Measurements from ENCODE around the gene FIBP. TPM values are rescaled to one million over a fixed set of nuclear protein-coding genes. Genes with fewer than 3 reads are reported as not detected.

FIBP gene
- total and polyA plus RNA-seq, 2 donors (not counting 3 experiments of a cell fraction or from before 2014, with no cell fraction given): 105 to 162 TPM

DNA sequence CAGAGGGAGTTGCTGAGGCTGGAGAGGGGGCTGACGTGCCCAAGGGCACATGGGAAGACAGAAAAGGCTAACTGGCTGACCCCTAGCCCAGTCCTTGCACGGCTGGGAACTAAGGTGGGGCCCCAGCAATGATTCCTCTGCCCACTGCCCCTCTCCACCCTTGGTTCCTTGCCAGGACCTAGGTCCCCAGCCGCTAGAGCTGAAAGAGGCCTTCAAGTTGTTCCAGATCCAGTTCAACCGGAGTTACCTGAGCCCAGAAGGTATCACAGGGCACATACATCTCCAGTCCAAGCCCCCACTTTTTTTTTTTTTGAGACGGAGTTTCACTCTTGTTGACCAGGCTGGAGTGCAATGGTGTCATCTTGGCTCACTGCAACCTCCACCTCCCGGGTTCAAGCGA lies 8.2 kb downstream of the FIBP start:
- POLR2A ChIA-PET: no interaction called here
- Histone ChIP-seq H3K79me2 (ENCODE audit: control insufficient read depth, insufficient read depth, low read length) (no peaks in the 10 kb centered on the region), H3K27me3 (ENCODE audit: control insufficient read depth in 2 of 2, insufficient read depth in 2 of 2, low read length in 2 of 2) (no peaks in the 10 kb centered on the region), H3K9me3 (replicated peaks; ENCODE audit: control insufficient read depth, insufficient read depth, low read length) (no peaks in the 10 kb centered on the region), H3K4me1 (ENCODE audit: control insufficient read depth, extremely low read depth, insufficient read depth, low read length) (no peaks in the 10 kb centered on the region), H3K9me1 (replicated peaks; ENCODE audit: control insufficient read depth, extremely low read depth, insufficient read depth, low read length) (no peaks in the 10 kb centered on the region), H3K4me2 (ENCODE audit: insufficient read depth, low read length) (no peak overlapping the region), H3K4me3 (replicated peaks in 1 of 3; ENCODE audit: insufficient read depth in 1 of 3, low read depth in 1 of 3, low read length in 3 of 3) (no peak overlapping the region), H3K36me3 (ENCODE audit: control insufficient read depth in 2 of 2, extremely low read depth in 1 of 2, insufficient read depth in 2 of 2, low read length in 2 of 2) (peaks cover 4 to 23% of the 10 kb centered on the region in 2 experiments), H3K27ac (ENCODE audit: insufficient read depth, low read depth, low read length) (no peak overlapping the region), H3K9ac (replicated peaks; ENCODE audit: extremely low read depth, insufficient read depth, low read length) (no peak overlapping the region), H2AFZ (ENCODE audit: low read depth, low read length) (no peak overlapping the region), H4K20me1 (replicated peaks; ENCODE audit: control insufficient read depth, extremely low read depth, insufficient read depth, low read length) (no peaks in the 10 kb centered on the region)
- no peak for DNase-seq (ENCODE audit: low read depth, low spot score)
- BruUV-seq (replicated peaks): no TSS peak
- dilution Hi-C loops (cut with MboI; ENCODE audit: extremely low pct_ligation_motif_present, low sequenced_read_pairs): no loop called here
- no peak for TF ChIP-seq MAX (IDR thresholded peaks at IDR 0.05; ENCODE audit: insufficient read depth, insufficient read length)
- no peak for TF ChIP-seq POLR2AphosphoS5 (IDR thresholded peaks at IDR 0.05; ENCODE audit: insufficient read depth, low read depth, low read length)
- TF ChIP-seq FOS (IDR thresholded peaks at IDR 0.05; ENCODE audit: borderline replicate concordance, insufficient read depth, low read length): no peak
- TF ChIP-seq EZH2 (IDR thresholded peaks at IDR 0.05; ENCODE audit: borderline replicate concordance, low read depth, low read length, severe bottlenecking): no peak
- no peak for TF ChIP-seq POLR2A (IDR thresholded peaks at IDR 0.05; ENCODE audit: low read depth, low read length)
- TF ChIP-seq, protein P1, sequence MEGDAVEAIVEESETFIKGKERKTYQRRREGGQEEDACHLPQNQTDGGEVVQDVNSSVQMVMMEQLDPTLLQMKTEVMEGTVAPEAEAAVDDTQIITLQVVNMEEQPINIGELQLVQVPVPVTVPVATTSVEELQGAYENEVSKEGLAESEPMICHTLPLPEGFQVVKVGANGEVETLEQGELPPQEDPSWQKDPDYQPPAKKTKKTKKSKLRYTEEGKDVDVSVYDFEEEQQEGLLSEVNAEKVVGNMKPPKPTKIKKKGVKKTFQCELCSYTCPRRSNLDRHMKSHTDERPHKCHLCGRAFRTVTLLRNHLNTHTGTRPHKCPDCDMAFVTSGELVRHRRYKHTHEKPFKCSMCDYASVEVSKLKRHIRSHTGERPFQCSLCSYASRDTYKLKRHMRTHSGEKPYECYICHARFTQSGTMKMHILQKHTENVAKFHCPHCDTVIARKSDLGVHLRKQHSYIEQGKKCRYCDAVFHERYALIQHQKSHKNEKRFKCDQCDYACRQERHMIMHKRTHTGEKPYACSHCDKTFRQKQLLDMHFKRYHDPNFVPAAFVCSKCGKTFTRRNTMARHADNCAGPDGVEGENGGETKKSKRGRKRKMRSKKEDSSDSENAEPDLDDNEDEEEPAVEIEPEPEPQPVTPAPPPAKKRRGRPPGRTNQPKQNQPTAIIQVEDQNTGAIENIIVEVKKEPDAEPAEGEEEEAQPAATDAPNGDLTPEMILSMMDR (IDR thresholded peaks at IDR 0.05; ENCODE audit: extremely low read depth in 1 of 2, insufficient read depth in 1 of 2, low read depth in 1 of 2, low read length in 2 of 2): no peak
- no peak for TF ChIP-seq MYC (IDR thresholded peaks at IDR 0.05; ENCODE audit: low read depth, low read length)
- no peak for TF ChIP-seq GATA2 (IDR thresholded peaks at IDR 0.05; ENCODE audit: insufficient read depth, insufficient read length, low read depth, low read length)
- no peak for TF ChIP-seq JUN (IDR thresholded peaks at IDR 0.05; ENCODE audit: borderline replicate concordance, insufficient read depth, insufficient read length, low read depth)
- CTCF ChIA-PET: interaction anchor here (1.1 to 1.6 kb wide), 3 partner anchors 9 to 22 kb away, joined by 3 to 5 read pairs (median 4); partner anchors contain the start of gene FIBP
- no peak for FAIRE-seq
- intact Hi-C loops (cut with micrococcal nuclease): no loop called here
